Gastroesophageal sphincter (tissue), 4 donors: ENCODE measurements around the gene UPP1. TPM values are rescaled to one million over a fixed set of nuclear protein-coding genes. Genes with fewer than 3 reads are reported as not detected.
"Not testable (repeated sequence)": the region's sequence is repeated elsewhere in the genome, so short reads cannot be mapped to it uniquely, and the experiment has no call there.

ENCODE experiments used
- ATAC-seq: fragments of 150-250 bp; one replicate; pipeline ENCODE4 v1.9.1; 2016; ENCODE audit warnings: mild to moderate bottlenecking, moderate library complexity
- H3K27ac ChIP-seq, 4 donors: fragments of 200-600 bp; sonication (generic) in 3 of 4; 1 replicate in 3 of 4; 2 replicates in 1 of 4; pipeline ENCODE4 v1.5.1; 2016 to 2019
- H3K27me3 ChIP-seq: fragments of 200-600 bp; sonication (generic); one replicate; pipeline ENCODE4 v1.5.1; 2019
- H3K36me3 ChIP-seq, 2 donors: fragments of 200-600 bp; sonication (generic); one replicate each; pipeline ENCODE4 v1.5.1; 2019; ENCODE audit warnings: control low read depth in 1 of 2
- H3K4me1 ChIP-seq, 3 donors: fragments of 200-600 bp; sonication (generic); 1 replicate in 2 of 3; 2 replicates in 1 of 3; pipeline ENCODE4 v1.5.1; 2016 to 2019; ENCODE audit warnings: control low read depth in 2 of 3
- H3K4me3 ChIP-seq, 2 donors: fragments of 200-600 bp; sonication (generic); one replicate each; pipeline ENCODE4 v1.5.1; 2019; ENCODE audit warnings: mild to moderate bottlenecking in 1 of 2, moderate library complexity in 1 of 2
- H3K9me3 ChIP-seq, 3 donors: fragments of 200-600 bp; sonication (generic); one replicate each; pipeline ENCODE4 v1.5.1; 2017 to 2019; ENCODE audit warnings: control low read depth in 2 of 3
- CTCF ChIP-seq, 4 experiments: fragments of 200-600 bp in 2 of 4; fragments of 450-650 bp in 2 of 4; sonication (generic) in 1 of 4; IDR thresholded peaks; one replicate each; pipeline ENCODE4 v1.5.1; 2017 to 2019; ENCODE audit warnings: antibody characterized with exemption in 4 of 4, mild to moderate bottlenecking in 2 of 4, moderate library complexity in 2 of 4
- EP300 ChIP-seq: sonication (generic); formaldehyde crosslinking; IDR thresholded peaks from one replicate; pipeline ENCODE4 v1.6.1; 2017; ENCODE audit warnings: antibody characterized with exemption, mild to moderate bottlenecking
- POLR2A ChIP-seq, 2 donors: fragments of 450-650 bp; IDR thresholded peaks; one replicate each; pipeline ENCODE4 v1.6.1; 2017; ENCODE audit warnings: antibody characterized with exemption in 2 of 2, mild to moderate bottlenecking in 2 of 2, moderate library complexity in 1 of 2
- POLR2AphosphoS5 ChIP-seq: sonication (generic); formaldehyde crosslinking; IDR thresholded peaks from one replicate; pipeline ENCODE4 v1.6.1; 2017; ENCODE audit warnings: antibody characterized with exemption
- whole genome bisulfite sequencing, 2 donors: methylation state at CpG; one replicate each; pipeline ENCODE4 v1.1.5; 2018; ENCODE audit warnings: low coverage in 1 of 2; 5-methylcytosine and 5-hydroxymethylcytosine counted together
- total RNA-seq, 4 donors: library from RNA; depleted of rRNA; stranded (reverse); fragments of >200 nt; gene quantifications; one replicate each; pipeline ENCODE4 v1.1.0, GENCODE V29; 2016

The UPP1 gene
- total RNA-seq, 4 donors from 2014 or later = 6.1 to 27.6 (median 12.0) TPM

GRCh38 chr7:48118041-48118440 is 29.0 kb downstream of the UPP1 start:
- H3K27ac ChIP-seq = no peak overlapping the region
- H3K4me1 ChIP-seq = peaks cover 0 to 4% (median 0%) of the 10 kb centered on the region in 3 donors
- H3K36me3 ChIP-seq = no peaks in the 10 kb centered on the region
- H3K9me3 ChIP-seq = no peaks in the 10 kb centered on the region
- H3K4me3 ChIP-seq = no peak overlapping the region
- 13 to 29% methylated on average over 4 to 8 of the region's 10 CpGs for WGBS, 2 donors
- TF ChIP-seq POLR2A (IDR thresholded peaks at IDR 0.05) (no peak), CTCF (IDR thresholded peaks at IDR 0.05) (no peak), EP300 (no peak), POLR2AphosphoS5 (no peak)
- H3K27me3 ChIP-seq = no peaks in the 10 kb centered on the region
- no peak for ATAC-seq

GRCh38 chr7:48120536-48120935 is 31.5 kb downstream of the UPP1 start:
- not testable (repeated sequence) for H3K9me3 ChIP-seq, H3K36me3 ChIP-seq, H3K4me1 ChIP-seq, H3K27me3 ChIP-seq, H3K4me3 ChIP-seq, H3K27ac ChIP-seq, ATAC-seq
- 75 to 87% methylated on average over 6 of the region's 6 CpGs for WGBS, 2 donors

GRCh38 chr7:48126037-48126436 is 37.0 kb downstream of the UPP1 start:
- no peak for TF ChIP-seq POLR2A (IDR thresholded peaks at IDR 0.05)
- no peak for TF ChIP-seq CTCF (IDR thresholded peaks at IDR 0.05)
- no peak for TF ChIP-seq POLR2AphosphoS5
- TF ChIP-seq EP300 = no peak
- Histone ChIP-seq H3K4me1 (no peaks in the 10 kb centered on the region), H3K4me3 (no peak overlapping the region), H3K27ac (no peak overlapping the region), H3K27me3 (peaks cover 7% of the 10 kb centered on the region), H3K9me3 (peaks cover 0 to 8% (median 0%) of the 10 kb centered on the region in 3 donors), H3K36me3 (no peaks in the 10 kb centered on the region)
- ATAC-seq = no peak
- 86% methylated on average over 2 of the region's 2 CpGs; no CpG with 5 or more reads in 1 of the 2 donors for WGBS, 2 donors

DNA sequence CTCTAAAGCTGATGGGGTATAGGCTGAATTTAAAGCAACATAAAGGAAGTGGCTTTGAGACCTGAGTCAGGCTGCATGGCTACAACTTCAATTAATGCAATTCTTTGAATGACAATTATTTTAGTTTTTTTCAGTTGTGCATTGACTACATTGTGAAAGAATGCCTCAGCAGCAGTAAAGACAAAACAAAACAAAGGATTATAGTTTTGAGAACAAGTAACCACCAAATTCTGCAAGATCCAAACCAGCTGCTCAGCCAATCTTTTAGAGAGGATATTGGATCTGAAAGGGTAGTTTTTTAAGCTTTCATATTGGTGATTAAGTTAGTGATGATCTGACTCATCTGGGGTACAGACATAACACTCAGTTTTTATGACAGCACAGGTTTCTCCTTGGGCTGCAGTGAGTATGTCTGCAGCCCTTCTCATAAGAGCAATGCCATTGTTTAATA is 41.6 kb downstream of the UPP1 start:
- Histone ChIP-seq H3K27me3 (peaks cover 7% of the 10 kb centered on the region), H3K36me3 (no peaks in the 10 kb centered on the region), H3K27ac (no peak overlapping the region), H3K4me3 (no peak overlapping the region), H3K9me3 (peaks cover 0 to 3% (median 0%) of the 10 kb centered on the region in 3 donors), H3K4me1 (no peaks in the 10 kb centered on the region)
- no peak for ATAC-seq
- TF ChIP-seq EP300 (no peak), POLR2AphosphoS5 (no peak), POLR2A (IDR thresholded peaks at IDR 0.05) (no peak), CTCF (IDR thresholded peaks at IDR 0.05) (no peak)

- no peaks in the 10 kb centered on the region for H3K9me3 ChIP-seq
- ATAC-seq = no peak
- H3K27me3 ChIP-seq = no peaks in the 10 kb centered on the region
- H3K36me3 ChIP-seq = no peaks in the 10 kb centered on the region
- TF ChIP-seq EP300 (no peak), POLR2A (IDR thresholded peaks at IDR 0.05) (no peak), POLR2AphosphoS5 (no peak), CTCF (IDR thresholded peaks at IDR 0.05) (no peak)
- no peak overlapping the region for H3K27ac ChIP-seq
- no peak overlapping the region for H3K4me3 ChIP-seq
- no peaks in the 10 kb centered on the region for H3K4me1 ChIP-seq
Observed at GRCh38 chr7:48132792-48133191, 43.7 kb downstream of the UPP1 start.
